CD8-positive, alpha-beta memory T cell (primary cell): ENCODE results near the gene ENDOD1. TPM values are rescaled to one million over a fixed set of nuclear protein-coding genes. Genes with fewer than 3 reads are reported as not detected.

Source experiments
- CTCF ChIA-PET: fragments of 350-600 bp; sonication (Branson Sonifier 250); formaldehyde crosslinking; loops from one replicate; lab custom pipeline; 2021; ENCODE audit warnings: antibody characterized with exemption; lab: Charles Lee
- POLR2A ChIA-PET: fragments of 350-600 bp; sonication (Branson Sonifier 250); formaldehyde crosslinking; loops from one replicate; lab custom pipeline; 2021; ENCODE audit warnings: antibody characterized with exemption; lab: Charles Lee
- DNase-seq, 5 donors: peaks; one replicate each; pipeline versions ENCODE4 v3.0.0 to v3.0.0-alpha.2; 2020 to 2022; ENCODE audit warnings: mixed read lengths in 1 of 5
- H3K27ac ChIP-seq: one replicate; pipeline ENCODE4 v1.7.0; 2013; ENCODE audit warnings: low read depth, mild to moderate bottlenecking, low read length, moderate library complexity
- H3K27me3 ChIP-seq: 2 replicates; pipeline ENCODE4 v1.7.0; 2013; ENCODE audit warnings: low read length, mild to moderate bottlenecking; ENCODE audit not compliant: insufficient read depth, poor library complexity, severe bottlenecking
- H3K36me3 ChIP-seq: 2 replicates; pipeline ENCODE4 v1.7.0; 2013; ENCODE audit warnings: mild to moderate bottlenecking, low read length, moderate library complexity; ENCODE audit not compliant: insufficient read depth
- H3K4me1 ChIP-seq: 2 replicates; pipeline ENCODE4 v1.7.0; 2013; ENCODE audit warnings: mild to moderate bottlenecking, low read length, moderate library complexity; ENCODE audit not compliant: insufficient read depth
- H3K4me3 ChIP-seq: 2 replicates; pipeline ENCODE4 v1.7.0; 2013; ENCODE audit warnings: mild to moderate bottlenecking, low read length
- H3K9me3 ChIP-seq: 2 replicates; pipeline ENCODE4 v1.7.0; 2013; ENCODE audit warnings: mild to moderate bottlenecking, low read length
- H3K27ac Mint-ChIP-seq, 8 donors: one replicate each; pipeline ENCODE4 v1.8.0; 2020 to 2021; ENCODE audit warnings: mixed read lengths in 8 of 8, mild to moderate bottlenecking in 6 of 8, inconsistent platforms in 3 of 8, moderate library complexity in 3 of 8
- H3K27me3 Mint-ChIP-seq, 2 donors: one replicate each; pipeline ENCODE4 v1.8.0; 2020 to 2021; ENCODE audit warnings: mixed read lengths in 2 of 2, mild to moderate bottlenecking in 1 of 2, moderate library complexity in 1 of 2
- H3K36me3 Mint-ChIP-seq, 3 donors: one replicate each; pipeline ENCODE4 v1.8.0; 2020 to 2021; ENCODE audit warnings: mixed read lengths in 3 of 3, inconsistent platforms in 1 of 3, mild to moderate bottlenecking in 1 of 3
- H3K4me1 Mint-ChIP-seq, 3 donors: one replicate each; pipeline ENCODE4 v1.8.0; 2020 to 2021; ENCODE audit warnings: mixed read lengths in 3 of 3, inconsistent platforms in 1 of 3, mild to moderate bottlenecking in 1 of 3
- H3K4me3 Mint-ChIP-seq, 7 donors: one replicate each; pipeline ENCODE4 v1.8.0; 2020 to 2021; ENCODE audit warnings: mixed read lengths in 7 of 7, mild to moderate bottlenecking in 6 of 7, moderate library complexity in 4 of 7, inconsistent platforms in 2 of 7
- H3K9me3 Mint-ChIP-seq, 5 donors: one replicate each; pipeline ENCODE4 v1.8.0; 2020 to 2022; ENCODE audit warnings: mixed read lengths in 5 of 5, mild to moderate bottlenecking in 3 of 5, moderate library complexity in 2 of 5, inconsistent platforms in 1 of 5
- polyA plus RNA-seq: library from polyadenylated mRNA; unstranded; fragments of 300-500 nt; fragmentation: Illumina TruSeq; gene quantifications from one replicate; pipeline ENCODE4 v1.2.3, GENCODE V29; 2021
- total RNA-seq, 2 experiments: library from RNA; stranded (reverse); gene quantifications; one replicate each; pipeline ENCODE4 v1.2.3, GENCODE V29; 2021

ENDOD1 gene
- total and polyA plus RNA-seq, 3 experiments from 2014 or later = 11.1 to 30.1 (median 29.6) TPM

GRCh38 chr11:95156916-95157541 is 67.4 kb downstream of the ENDOD1 start:
- Histone ChIP-seq H3K4me1 (peaks cover 32% of the 10 kb centered on the region), H3K9me3 (no peaks in the 10 kb centered on the region), H3K27me3 (no peaks in the 10 kb centered on the region), H3K36me3 (no peaks in the 10 kb centered on the region), H3K4me3 (no peak overlapping the region), H3K27ac (no peak overlapping the region)
- H3K27ac Mint-ChIP-seq = peak overlapping the region in 6 of 8 donors; percentile 8 to 78 (median 53)
- no peaks in the 10 kb centered on the region for H3K9me3 Mint-ChIP-seq
- no peak overlapping the region for H3K4me3 Mint-ChIP-seq
- peaks cover 37 to 47% (median 41%) of the 10 kb centered on the region in 3 donors for H3K4me1 Mint-ChIP-seq
- no peaks in the 10 kb centered on the region for H3K27me3 Mint-ChIP-seq
- DNase-seq = no peak
- peaks cover 5 to 10% (median 6%) of the 10 kb centered on the region in 3 donors for H3K36me3 Mint-ChIP-seq
- POLR2A ChIA-PET = interaction anchor here (0.6 kb wide), 1 partner anchor 272 kb away, joined by 3 read pairs; no protein-coding TSS in a partner anchor
- CTCF ChIA-PET = interaction anchor here (1.1 to 14.5 kb wide), 4 partner anchors 9 to 606 kb away, joined by 3 to 335 read pairs (median 4); no protein-coding TSS in a partner anchor

DNA sequence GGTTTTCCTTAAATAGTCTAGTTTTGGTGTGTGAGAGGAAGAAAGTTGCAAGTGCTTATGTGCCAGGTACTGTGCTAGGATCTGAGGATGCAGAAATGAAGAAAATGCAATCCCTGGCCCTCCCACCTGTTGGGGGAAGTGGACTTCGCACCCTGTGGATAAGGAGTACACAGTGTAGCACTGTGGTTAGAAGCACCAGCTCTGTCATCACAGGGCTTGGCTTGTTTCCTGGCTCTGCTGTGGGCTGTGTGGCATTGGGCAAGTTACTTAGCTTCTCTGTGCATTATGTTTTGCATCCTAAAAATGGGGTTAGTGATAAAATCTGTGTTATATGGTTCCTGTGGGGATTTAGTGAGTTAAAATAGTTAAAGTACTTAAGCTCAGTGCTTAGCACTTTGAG is 68.2 kb downstream of the ENDOD1 start:
- no peaks in the 10 kb centered on the region for H3K9me3 Mint-ChIP-seq
- ChIA-PET CTCF (interaction anchor here (1.2 to 14.5 kb wide), 3 partner anchors 10 to 605 kb away, joined by 4 to 335 read pairs (median 4); no protein-coding TSS in a partner anchor), POLR2A (no interaction called here)
- Histone ChIP-seq H3K4me3 (no peak overlapping the region), H3K4me1 (peaks cover 27% of the 10 kb centered on the region), H3K27me3 (no peaks in the 10 kb centered on the region), H3K27ac (no peak overlapping the region), H3K36me3 (no peaks in the 10 kb centered on the region), H3K9me3 (no peaks in the 10 kb centered on the region)
- no peak for DNase-seq
- H3K4me3 Mint-ChIP-seq = peak overlapping the region in 2 of 7 donors; percentile 1 to 6
- H3K27me3 Mint-ChIP-seq = no peaks in the 10 kb centered on the region
- peaks cover 31 to 41% (median 36%) of the 10 kb centered on the region in 3 donors for H3K4me1 Mint-ChIP-seq
- H3K27ac Mint-ChIP-seq = peak overlapping the region in 7 of 8 donors; percentile 3 to 78 (median 67)
- peaks cover 5 to 12% (median 6%) of the 10 kb centered on the region in 3 donors for H3K36me3 Mint-ChIP-seq

- Mint-ChIP-seq H3K4me3 (no peak overlapping the region), H3K27me3 (no peaks in the 10 kb centered on the region), H3K9me3 (no peaks in the 10 kb centered on the region), H3K4me1 (peaks cover 12 to 34% (median 25%) of the 10 kb centered on the region in 3 donors), H3K36me3 (peaks cover 3 to 10% (median 6%) of the 10 kb centered on the region in 3 donors), H3K27ac (peak overlapping the region in 2 of 8 donors; percentile 4 to 68)
- ChIA-PET POLR2A (interaction anchor here (0.6 kb wide), 1 partner anchor 143 kb away, joined by 5 read pairs; no protein-coding TSS in a partner anchor), CTCF (interaction anchor here (2.8 to 14.5 kb wide), 2 partner anchors 10 to 541 kb away, joined by 20 to 335 read pairs; no protein-coding TSS in a partner anchor)
- Histone ChIP-seq H3K9me3 (no peaks in the 10 kb centered on the region), H3K27me3 (no peaks in the 10 kb centered on the region), H3K27ac (no peak overlapping the region), H3K4me3 (no peak overlapping the region), H3K36me3 (no peaks in the 10 kb centered on the region), H3K4me1 (peaks cover 13% of the 10 kb centered on the region)
- DNase-seq = no peak
These were observed 71.6 kb downstream of the ENDOD1 start for GRCh38 chr11:95161248-95161647.

- Histone ChIP-seq H3K4me3 (no peak overlapping the region), H3K36me3 (no peaks in the 10 kb centered on the region), H3K9me3 (no peaks in the 10 kb centered on the region), H3K27ac (no peak overlapping the region), H3K27me3 (no peaks in the 10 kb centered on the region), H3K4me1 (peaks cover 3% of the 10 kb centered on the region)
- H3K36me3 Mint-ChIP-seq = peaks cover 0 to 10% (median 3%) of the 10 kb centered on the region in 3 donors
- DNase-seq = no peak
- ChIA-PET POLR2A (no interaction called here), CTCF (no interaction called here)
- no peaks in the 10 kb centered on the region for H3K9me3 Mint-ChIP-seq
- H3K27ac Mint-ChIP-seq = peak overlapping the region in 2 of 8 donors; percentile 5 to 42
- peaks cover 4 to 18% (median 18%) of the 10 kb centered on the region in 3 donors for H3K4me1 Mint-ChIP-seq
- no peak overlapping the region for H3K4me3 Mint-ChIP-seq
- no peaks in the 10 kb centered on the region for H3K27me3 Mint-ChIP-seq
These were observed 73.5 kb downstream of the ENDOD1 start for GRCh38 chr11:95163106-95163505.

GRCh38 chr11:95165638-95166037 is 76.0 kb downstream of the ENDOD1 start:
- peak overlapping the region in 1 of 8 donors; percentile 64 for H3K27ac Mint-ChIP-seq
- no peak for DNase-seq
- POLR2A ChIA-PET = no interaction called here

GRCh38 chr11:95166781-95167180 is 77.1 kb downstream of the ENDOD1 start:
- CTCF ChIA-PET = interaction anchor here (1.1 kb wide), 1 partner anchor 14 kb away, joined by 3 read pairs; no protein-coding TSS in a partner anchor

More at GRCh38 chr11:95165638-95166037, 76.0 kb downstream of the ENDOD1 start:
- H3K4me1 Mint-ChIP-seq = peaks cover 0 to 14% (median 14%) of the 10 kb centered on the region in 3 donors
- Histone ChIP-seq H3K4me3 (no peak overlapping the region), H3K27me3 (no peaks in the 10 kb centered on the region), H3K9me3 (no peaks in the 10 kb centered on the region), H3K4me1 (no peaks in the 10 kb centered on the region), H3K36me3 (no peaks in the 10 kb centered on the region), H3K27ac (no peak overlapping the region)
- no peaks in the 10 kb centered on the region for H3K9me3 Mint-ChIP-seq
- peaks cover 0 to 10% (median 0%) of the 10 kb centered on the region in 3 donors for H3K36me3 Mint-ChIP-seq
- H3K27me3 Mint-ChIP-seq = no peaks in the 10 kb centered on the region
- CTCF ChIA-PET = interaction anchor here (1.1 to 2.0 kb wide), 3 partner anchors 11 to 540 kb away, joined by 3 to 10 read pairs (median 6); no protein-coding TSS in a partner anchor
- H3K4me3 Mint-ChIP-seq = no peak overlapping the region

DNA sequence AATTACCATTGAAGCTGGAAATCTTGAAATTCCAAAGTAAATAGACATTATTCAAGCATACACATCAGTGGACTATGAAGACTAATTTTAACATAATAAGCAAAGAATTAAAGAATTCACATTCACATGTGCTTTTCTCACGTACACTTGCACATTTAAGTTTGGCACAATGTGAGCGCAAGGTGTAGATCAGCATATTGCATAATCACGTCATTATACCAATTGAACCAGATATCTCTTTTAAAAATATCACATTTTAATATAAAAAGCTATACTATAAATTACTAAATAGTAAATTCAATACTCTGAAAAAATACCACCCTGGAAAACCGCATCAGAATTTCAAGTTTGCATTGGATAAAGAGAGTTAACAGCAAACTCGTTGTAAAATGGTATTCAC is 80.6 kb downstream of the ENDOD1 start:
- H3K36me3 ChIP-seq = peaks cover 3% of the 10 kb centered on the region
- no peaks in the 10 kb centered on the region for H3K4me1 ChIP-seq
- Mint-ChIP-seq H3K27me3 (no peaks in the 10 kb centered on the region), H3K36me3 (peaks cover 0 to 38% (median 8%) of the 10 kb centered on the region in 3 donors), H3K27ac (no peak overlapping the region), H3K4me1 (no peaks in the 10 kb centered on the region), H3K4me3 (no peak overlapping the region), H3K9me3 (no peaks in the 10 kb centered on the region)
- POLR2A ChIA-PET = no interaction called here
- no peak overlapping the region for H3K27ac ChIP-seq
- H3K9me3 ChIP-seq = no peaks in the 10 kb centered on the region
- no peak overlapping the region for H3K4me3 ChIP-seq
- CTCF ChIA-PET = interaction anchor here (1.4 to 3.3 kb wide), 2 partner anchors 18 to 535 kb away, joined by 4 to 10 read pairs; no protein-coding TSS in a partner anchor
- H3K27me3 ChIP-seq = no peaks in the 10 kb centered on the region
- DNase-seq = no peak

More at GRCh38 chr11:95166781-95167180, 77.1 kb downstream of the ENDOD1 start:
- H3K9me3 ChIP-seq = no peaks in the 10 kb centered on the region
- Mint-ChIP-seq H3K9me3 (no peaks in the 10 kb centered on the region), H3K4me3 (no peak overlapping the region), H3K27ac (no peak overlapping the region), H3K4me1 (peaks cover 0 to 14% (median 14%) of the 10 kb centered on the region in 3 donors), H3K36me3 (peaks cover 0 to 14% (median 1%) of the 10 kb centered on the region in 3 donors), H3K27me3 (no peaks in the 10 kb centered on the region)
- H3K4me3 ChIP-seq = no peak overlapping the region
- H3K27ac ChIP-seq = no peak overlapping the region
- POLR2A ChIA-PET = no interaction called here
- DNase-seq = no peak
- H3K4me1 ChIP-seq = no peaks in the 10 kb centered on the region
- no peaks in the 10 kb centered on the region for H3K27me3 ChIP-seq
- no peaks in the 10 kb centered on the region for H3K36me3 ChIP-seq
